Loucy (cell line): ENCODE measurements around the gene SEMG2.

ENCODE experiments used
- H2AFZ ChIP-seq: fragments of 200-600 bp; sonication (generic); 2 replicates; pipeline ENCODE4 v1.6.0; 2016; ENCODE audit warnings: antibody characterized with exemption, mild to moderate bottlenecking, low read length, moderate library complexity
- H3F3A ChIP-seq: fragments of 200-600 bp; 2 replicates; pipeline ENCODE4 v1.6.0; 2016; ENCODE audit warnings: antibody characterized with exemption, low read depth, mild to moderate bottlenecking
- H3K27me3 ChIP-seq: fragments of 200-600 bp; sonication (generic); 2 replicates; pipeline ENCODE4 v1.6.1; 2014; ENCODE audit warnings: low read length, mild to moderate bottlenecking; ENCODE audit not compliant: insufficient read depth, poor library complexity, severe bottlenecking
- H3K36me3 ChIP-seq: fragments of 200-600 bp; sonication (generic); 2 replicates; pipeline ENCODE4 v1.6.1; 2016; ENCODE audit warnings: low read length; ENCODE audit not compliant: insufficient read depth
- H3K4me1 ChIP-seq: fragments of 200-600 bp; sonication (generic); 2 replicates; pipeline ENCODE4 v1.5.1; 2014; ENCODE audit warnings: low read length, mild to moderate bottlenecking; ENCODE audit not compliant: insufficient read depth, poor library complexity, severe bottlenecking
- H3K4me2 ChIP-seq: fragments of 200-600 bp; sonication (generic); 2 replicates; pipeline ENCODE4 v1.6.0; 2014; ENCODE audit warnings: antibody characterized with exemption, low read length, low read depth, mild to moderate bottlenecking; ENCODE audit not compliant: poor library complexity, severe bottlenecking
- H3K4me3 ChIP-seq: fragments of 200-600 bp; sonication (generic); 2 replicates; pipeline ENCODE4 v1.5.1; 2014; ENCODE audit warnings: low read length, mild to moderate bottlenecking, mixed read lengths; ENCODE audit not compliant: poor library complexity, severe bottlenecking
- H3K79me2 ChIP-seq: fragments of 200-600 bp; sonication (generic); 2 replicates; pipeline ENCODE4 v1.6.1; 2014; ENCODE audit warnings: low read length; ENCODE audit not compliant: insufficient read depth
- H3K9ac ChIP-seq: fragments of 200-600 bp; sonication (generic); 2 replicates; pipeline ENCODE4 v1.6.0; 2014; ENCODE audit warnings: mild to moderate bottlenecking, low read depth, low read length, moderate library complexity; ENCODE audit not compliant: poor library complexity, severe bottlenecking
- H3K9me2 ChIP-seq: fragments of 200-600 bp; sonication (generic); replicated peaks from 2 replicates; pipeline ENCODE4 v1.6.1; 2016; ENCODE audit warnings: low read depth, low read length, mixed read lengths
- H3K9me3 ChIP-seq: fragments of 200-600 bp; sonication (generic); 2 replicates; pipeline ENCODE4 v1.6.1; 2014; ENCODE audit warnings: mild to moderate bottlenecking, antibody characterized with exemption, low read length, low read depth; ENCODE audit not compliant: insufficient read depth
- H4K20me1 ChIP-seq: fragments of 200-600 bp; sonication (generic); 2 replicates; pipeline ENCODE4 v1.6.0; 2014; ENCODE audit warnings: antibody characterized with exemption, low read length, mild to moderate bottlenecking; ENCODE audit not compliant: insufficient read depth, poor library complexity, severe bottlenecking
- CTCF ChIP-seq: fragments of 200-600 bp; sonication (generic); conservative IDR thresholded peaks from 2 replicates; pipeline ENCODE4 v1.5.1; 2014; ENCODE audit warnings: mild to moderate bottlenecking, antibody characterized with exemption, low read length
- EZH2phosphoT487 ChIP-seq: fragments of 200-600 bp; IDR thresholded peaks from 2 replicates; pipeline ENCODE4 v1.6.1; 2018; ENCODE audit warnings: antibody characterized with exemption, mild to moderate bottlenecking, moderate library complexity, borderline replicate concordance

SEMG2 gene

GRCh38 chr20:45257711-45258110, 36.5 kb downstream of the SEMG2 start:
- Histone ChIP-seq H2AFZ (no peak overlapping the region), H3K4me2 (no peak overlapping the region), H4K20me1 (no peaks in the 10 kb centered on the region), H3K4me1 (no peaks in the 10 kb centered on the region), H3K79me2 (no peaks in the 10 kb centered on the region), H3K9me2 (no peaks in the 10 kb centered on the region), H3K9me3 (no peaks in the 10 kb centered on the region), H3K36me3 (no peaks in the 10 kb centered on the region), H3F3A (no peaks in the 10 kb centered on the region), H3K4me3 (no peak overlapping the region), H3K27me3 (no peaks in the 10 kb centered on the region), H3K9ac (no peak overlapping the region)
- TF ChIP-seq EZH2phosphoT487: no peak
- no peak for TF ChIP-seq CTCF

- no peak for TF ChIP-seq CTCF
- TF ChIP-seq EZH2phosphoT487: no peak
- no peak overlapping the region for H3K4me2 ChIP-seq
Observed at GRCh38 chr20:45258259-45258658, 37.1 kb downstream of the SEMG2 start.

GRCh38 chr20:45258664-45259063, 37.5 kb downstream of the SEMG2 start:
- no peaks in the 10 kb centered on the region for H3F3A ChIP-seq
- H2AFZ ChIP-seq: no peak overlapping the region
- no peaks in the 10 kb centered on the region for H3K79me2 ChIP-seq
- no peaks in the 10 kb centered on the region for H3K36me3 ChIP-seq
- no peak overlapping the region for H3K4me3 ChIP-seq
- no peaks in the 10 kb centered on the region for H3K27me3 ChIP-seq
- H4K20me1 ChIP-seq: no peaks in the 10 kb centered on the region
- no peak overlapping the region for H3K4me2 ChIP-seq
- H3K9me2 ChIP-seq: no peaks in the 10 kb centered on the region
- H3K9me3 ChIP-seq: no peaks in the 10 kb centered on the region
- no peaks in the 10 kb centered on the region for H3K4me1 ChIP-seq
- TF ChIP-seq CTCF (no peak), EZH2phosphoT487 (no peak)
- no peak overlapping the region for H3K9ac ChIP-seq

More at GRCh38 chr20:45258259-45258658, 37.1 kb downstream of the SEMG2 start:
- no peaks in the 10 kb centered on the region for H3K9me2 ChIP-seq
- no peaks in the 10 kb centered on the region for H3K36me3 ChIP-seq
- H3K4me1 ChIP-seq: no peaks in the 10 kb centered on the region
- H3K27me3 ChIP-seq: no peaks in the 10 kb centered on the region
- no peaks in the 10 kb centered on the region for H4K20me1 ChIP-seq
- H3K9me3 ChIP-seq: no peaks in the 10 kb centered on the region
- H3F3A ChIP-seq: no peaks in the 10 kb centered on the region
- H3K79me2 ChIP-seq: no peaks in the 10 kb centered on the region
- no peak overlapping the region for H2AFZ ChIP-seq
- H3K9ac ChIP-seq: no peak overlapping the region
- no peak overlapping the region for H3K4me3 ChIP-seq
